GM12801 (cell line): ENCODE measurements around the gene VMAC.

ENCODE experiments used
- CTCF ChIP-seq: IDR thresholded peaks from one replicate; pipeline ENCODE4 v1.5.1; 2011; ENCODE audit warnings: control low read depth; ENCODE audit not compliant: insufficient read length; ENCODE audit errors: extremely low read depth

VMAC gene

GRCh38 chr19:5904352-5905113 is at the start of gene VMAC:
VMAC (plus strand) TSS chr19:5904872; CDS start chr19:5904891, 19 bp downstream.
- no peak for TF ChIP-seq CTCF

GRCh38 chr19:5857203-5858081 is 47.2 kb upstream of the VMAC start:
- no peak for TF ChIP-seq CTCF

- no peak for TF ChIP-seq CTCF
Measured at GRCh38 chr19:5863030-5863665, 41.5 kb upstream of the VMAC start.

- TF ChIP-seq CTCF = no peak
Measured at GRCh38 chr19:5864013-5864720, 40.5 kb upstream of the VMAC start.

GRCh38 chr19:5864725-5865486 is 39.8 kb upstream of the VMAC start:
- no peak for TF ChIP-seq CTCF

GRCh38 chr19:5865772-5866171 is 38.9 kb upstream of the VMAC start:
- TF ChIP-seq CTCF = no peak
